Caki2 (cell line): ENCODE measurements around the gene UPK1B. TPM values are rescaled to one million over a fixed set of nuclear protein-coding genes. Genes with fewer than 3 reads are reported as not detected.
"Not testable (repeated sequence)": the region's sequence is repeated elsewhere in the genome, so short reads cannot be mapped to it uniquely, and the experiment has no call there.

ENCODE experiments used
- DNase-seq: peaks from one replicate; pipeline ENCODE4 v3.0.0-alpha.2; 2015; ENCODE audit warnings: low read depth
- in situ Hi-C: cut with HindIII; loops from 2 replicates; pipeline ENCODE4 v1.10.0; 2016; ENCODE audit warnings: low sequenced_read_pairs, low pct_unique_long_range_greater_than_20kb, mixed read lengths
- total RNA-seq: library from RNA; depleted of rRNA; stranded (reverse); fragments of >200 nt; shearing (Covaris generic); gene quantifications from 2 replicates; pipeline ENCODE4 v1.2.3, GENCODE V29; 2014; ENCODE audit warnings: low replicate concordance

Gene UPK1B
- total RNA-seq, 1 experiment from 2014 or later = 31.7 TPM

DNA sequence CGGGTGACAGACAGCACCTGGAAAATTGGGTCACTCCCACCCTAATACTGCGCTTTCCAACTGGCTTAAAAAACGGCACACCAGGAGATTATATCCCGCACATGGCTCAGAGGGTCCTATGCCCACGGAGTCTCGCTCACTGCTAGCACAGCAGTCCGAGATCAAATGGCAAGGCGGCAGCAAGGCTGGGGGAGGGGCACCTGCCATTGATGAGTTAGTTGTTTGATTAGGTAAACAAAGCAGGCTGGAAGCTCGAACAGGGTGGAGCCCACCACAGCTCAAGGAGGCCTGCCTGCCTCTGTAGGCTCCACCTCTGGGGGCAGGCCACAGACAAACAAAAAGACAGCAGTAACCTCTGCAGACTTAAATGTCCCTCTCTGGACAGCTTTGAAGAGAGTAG, 8.7 kb upstream of the UPK1B start:
- in situ Hi-C loops, DNase-seq: not testable (repeated sequence)

DNA sequence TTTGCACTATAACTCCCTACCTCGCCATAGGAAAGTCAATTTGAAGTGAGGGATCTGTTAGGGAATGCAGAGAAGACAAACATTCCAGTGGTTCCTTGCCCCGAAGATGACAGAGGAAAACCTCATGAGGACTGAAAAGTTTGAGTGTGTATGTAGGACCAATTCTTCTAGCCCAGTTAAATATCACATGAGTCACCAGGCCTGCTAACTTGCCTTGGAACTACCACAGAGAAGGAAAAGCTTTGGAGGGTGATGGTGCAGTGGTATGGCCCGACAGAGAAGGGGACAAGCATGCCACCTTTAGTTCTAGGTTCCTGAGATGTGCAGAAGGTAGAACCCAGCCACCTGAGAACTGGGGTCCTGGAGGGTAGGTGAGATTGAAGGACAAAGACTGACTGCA, 2.6 kb upstream of the UPK1B start:
- no peak for DNase-seq
- in situ Hi-C loops = no loop called here

DNA sequence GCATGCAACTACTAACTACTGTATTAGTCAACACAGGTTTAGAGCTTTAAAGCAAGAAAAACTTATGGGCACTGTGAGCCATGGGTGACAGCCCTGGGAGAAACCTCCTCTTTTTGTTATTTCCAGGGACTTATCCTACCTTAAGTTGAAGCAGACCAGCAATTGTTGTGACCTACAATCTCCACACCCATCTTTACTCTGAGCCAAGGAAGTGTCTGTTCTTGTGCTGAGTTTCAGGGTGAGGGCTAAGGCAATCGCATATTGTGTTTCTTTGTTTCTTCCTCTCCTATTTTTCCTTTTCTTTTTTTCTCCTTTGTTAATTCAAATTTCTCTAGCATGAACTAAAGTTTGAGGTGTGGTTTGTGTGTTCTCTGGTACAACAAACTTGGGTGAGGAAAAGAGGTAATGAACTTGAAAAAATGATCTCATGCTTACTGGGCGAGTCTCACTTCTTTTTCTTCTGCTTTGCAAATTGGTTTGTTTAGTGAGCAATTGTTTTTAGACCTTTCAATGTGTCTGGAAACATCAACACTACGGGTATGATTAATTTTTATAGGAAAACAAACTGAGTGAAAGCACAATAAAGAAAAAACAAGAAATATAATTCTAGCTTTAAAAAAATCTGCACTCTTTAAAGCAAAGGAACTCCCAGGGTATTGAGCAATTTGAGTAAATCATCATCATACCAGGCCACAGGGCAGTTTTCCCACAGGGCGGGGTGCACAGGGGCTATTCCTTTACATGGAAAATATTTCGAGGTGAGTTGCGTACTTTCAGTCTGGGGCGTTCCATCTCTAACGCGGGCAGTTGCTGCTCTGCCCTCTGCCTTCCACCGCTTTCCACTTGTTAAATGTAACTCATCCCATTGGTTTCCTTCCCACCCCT, 2.7 kb downstream of the UPK1B start:
- in situ Hi-C loops = no loop called here
- DNase-seq = peak; percentile 92

DNA sequence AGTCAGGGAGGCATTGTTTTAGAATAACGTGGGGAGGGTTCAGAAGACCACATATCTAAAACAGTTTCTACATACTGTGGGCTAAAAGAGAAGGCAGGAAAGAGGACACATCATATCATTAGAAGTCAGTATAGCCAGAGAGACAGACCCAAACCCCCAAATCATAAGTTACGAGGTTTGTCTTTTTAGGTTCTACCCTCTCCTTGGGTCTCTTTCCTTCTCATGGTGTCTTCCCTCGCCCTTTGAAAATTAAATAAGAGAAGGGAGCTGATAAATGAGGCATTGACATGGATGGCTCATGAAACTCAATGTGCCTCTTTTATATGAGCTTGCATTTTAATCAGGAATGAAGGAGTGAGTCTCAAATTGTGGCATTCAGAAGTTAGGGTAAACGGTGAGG, 3.4 kb downstream of the UPK1B start:
- DNase-seq = no peak

DNA sequence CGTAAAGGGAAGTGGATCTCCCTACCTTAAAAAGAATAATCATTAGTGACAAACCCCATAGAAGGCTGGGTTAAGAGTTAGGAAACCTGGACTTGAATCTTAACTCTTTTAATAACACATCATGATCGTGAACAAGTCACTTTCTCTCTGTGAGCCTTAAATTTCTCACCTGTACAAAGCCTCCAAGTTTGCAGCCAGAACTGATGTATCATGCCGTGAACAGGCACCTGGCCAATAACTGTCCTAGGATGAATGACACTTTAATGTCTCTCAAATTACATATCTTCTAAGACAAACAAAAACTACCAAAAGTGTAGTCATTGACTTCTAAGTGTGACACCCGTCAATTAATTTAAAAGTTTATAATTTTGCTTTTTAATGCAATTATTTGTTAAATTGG, 3.9 kb downstream of the UPK1B start:
- in situ Hi-C loops = no loop called here
- no peak for DNase-seq

More for the DNA sequence above, 3.4 kb downstream of the UPK1B start:
- in situ Hi-C loops = no loop called here

DNA sequence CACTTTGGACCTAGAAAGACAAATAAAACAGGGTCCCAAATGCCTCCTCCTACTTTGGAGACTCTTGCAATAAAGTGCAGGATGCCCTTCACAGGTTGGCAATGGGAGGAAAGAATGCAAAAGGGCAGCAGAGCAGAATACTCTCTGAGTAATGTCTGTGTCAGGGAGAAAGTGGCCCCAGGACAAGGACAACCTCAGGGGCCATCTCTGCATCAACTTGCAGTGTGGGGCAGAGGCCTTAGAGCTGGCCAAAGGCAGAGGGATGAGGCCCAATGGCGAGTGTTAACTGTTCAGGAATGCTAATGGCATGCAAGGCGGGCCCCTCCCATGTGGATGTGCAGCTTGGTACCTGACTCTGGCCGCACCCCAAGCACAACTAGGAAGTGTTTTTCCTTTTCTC, 8.4 kb downstream of the UPK1B start:
- DNase-seq = peak; percentile 79
- in situ Hi-C loops = no loop called here

DNA sequence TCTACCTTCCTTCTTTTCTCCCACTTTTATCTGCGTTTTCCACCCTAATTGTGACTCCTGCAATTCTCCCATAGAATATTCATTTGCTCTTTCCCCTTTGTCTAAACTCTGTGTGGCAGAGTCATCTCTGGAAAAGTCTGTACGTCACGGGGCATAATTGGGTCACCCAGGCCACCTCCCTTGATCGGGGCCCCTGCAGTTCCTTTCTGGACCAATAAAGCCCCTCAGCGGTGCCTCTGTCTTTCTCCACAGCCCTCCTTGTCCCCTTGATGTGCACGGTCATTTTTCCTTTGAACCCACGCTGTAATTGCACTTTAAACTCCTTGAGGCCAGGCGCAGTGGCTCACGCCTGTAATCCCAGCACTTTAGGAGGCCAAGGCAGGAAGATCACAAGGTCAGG, 10.7 kb downstream of the UPK1B start:
- in situ Hi-C loops = no loop called here
- no peak for DNase-seq

DNA sequence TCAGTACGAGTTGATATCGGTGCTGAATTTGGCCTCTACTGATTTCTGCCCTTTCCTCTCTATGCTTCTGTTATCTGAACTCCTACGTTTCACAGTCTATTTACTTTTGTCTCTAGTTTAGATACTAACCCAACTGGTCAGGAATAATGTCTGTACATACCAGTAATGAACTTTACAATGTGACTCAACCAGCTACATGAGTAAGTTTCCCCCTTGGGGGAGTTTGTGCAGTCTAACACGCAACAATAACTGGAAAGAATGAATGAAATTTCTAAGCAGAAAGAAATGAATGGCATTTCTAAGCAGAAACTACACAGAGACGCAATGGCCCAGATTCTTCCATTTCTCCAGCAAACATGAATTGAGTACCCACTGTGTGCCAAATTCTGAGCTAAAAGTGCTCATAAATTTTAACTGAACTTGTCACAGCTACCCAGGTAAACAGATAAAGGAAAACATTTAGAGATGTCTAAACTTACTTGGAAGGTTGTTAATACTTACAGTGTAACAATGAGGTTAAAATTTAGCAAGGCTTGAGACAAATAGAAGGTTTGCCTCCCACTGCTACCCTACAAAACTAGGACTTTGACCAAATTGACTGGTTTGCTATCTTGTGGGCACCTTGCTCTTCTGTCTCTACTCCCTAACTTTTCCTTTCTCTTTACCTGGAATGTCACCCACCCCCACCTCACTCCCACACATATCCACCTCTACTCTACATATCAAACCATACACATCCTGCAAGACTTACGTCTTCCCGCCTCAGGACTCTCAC, 11.6 kb downstream of the UPK1B start:
- DNase-seq = peak; percentile 88
- in situ Hi-C loops = no loop called here

DNA sequence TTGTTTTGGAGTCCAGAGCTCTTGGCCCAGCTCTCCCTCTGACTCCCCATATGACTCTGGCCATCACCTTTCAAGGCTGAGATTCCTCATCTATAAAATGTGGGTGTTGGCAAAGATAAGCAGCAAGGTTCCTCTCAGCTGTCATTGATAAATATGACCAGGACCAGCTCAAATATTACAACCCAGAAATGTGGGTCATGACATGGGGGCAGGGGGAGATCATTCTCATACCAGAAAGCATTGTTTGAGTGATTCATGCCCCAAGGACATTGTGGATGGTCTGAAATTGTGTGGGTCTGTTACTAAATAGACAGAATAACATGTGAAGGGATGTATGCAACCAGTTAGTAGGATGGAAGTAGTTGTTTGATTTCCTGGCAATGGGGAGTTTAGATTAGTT, 13.9 kb downstream of the UPK1B start:
- no peak for DNase-seq
- in situ Hi-C loops = no loop called here

DNA sequence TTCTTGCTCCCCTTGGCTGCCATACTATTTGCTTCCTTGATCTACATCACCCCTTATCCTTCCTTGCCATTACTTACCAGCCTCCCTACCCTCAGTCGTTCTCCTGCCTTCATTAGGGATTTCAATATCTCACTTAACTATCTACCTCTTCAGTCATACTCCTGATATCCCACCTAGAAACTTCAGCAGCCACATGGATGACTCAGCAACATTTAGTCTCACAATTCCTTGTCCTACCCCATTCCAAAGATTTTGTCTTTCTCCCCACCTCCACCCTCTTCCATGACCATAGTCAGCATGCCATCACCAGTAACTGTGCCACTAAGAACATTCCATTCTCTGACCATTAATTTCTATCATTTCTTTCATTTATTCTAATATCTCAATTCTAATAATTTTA, 18.4 kb downstream of the UPK1B start:
- in situ Hi-C loops = no loop called here
- DNase-seq = no peak

DNA sequence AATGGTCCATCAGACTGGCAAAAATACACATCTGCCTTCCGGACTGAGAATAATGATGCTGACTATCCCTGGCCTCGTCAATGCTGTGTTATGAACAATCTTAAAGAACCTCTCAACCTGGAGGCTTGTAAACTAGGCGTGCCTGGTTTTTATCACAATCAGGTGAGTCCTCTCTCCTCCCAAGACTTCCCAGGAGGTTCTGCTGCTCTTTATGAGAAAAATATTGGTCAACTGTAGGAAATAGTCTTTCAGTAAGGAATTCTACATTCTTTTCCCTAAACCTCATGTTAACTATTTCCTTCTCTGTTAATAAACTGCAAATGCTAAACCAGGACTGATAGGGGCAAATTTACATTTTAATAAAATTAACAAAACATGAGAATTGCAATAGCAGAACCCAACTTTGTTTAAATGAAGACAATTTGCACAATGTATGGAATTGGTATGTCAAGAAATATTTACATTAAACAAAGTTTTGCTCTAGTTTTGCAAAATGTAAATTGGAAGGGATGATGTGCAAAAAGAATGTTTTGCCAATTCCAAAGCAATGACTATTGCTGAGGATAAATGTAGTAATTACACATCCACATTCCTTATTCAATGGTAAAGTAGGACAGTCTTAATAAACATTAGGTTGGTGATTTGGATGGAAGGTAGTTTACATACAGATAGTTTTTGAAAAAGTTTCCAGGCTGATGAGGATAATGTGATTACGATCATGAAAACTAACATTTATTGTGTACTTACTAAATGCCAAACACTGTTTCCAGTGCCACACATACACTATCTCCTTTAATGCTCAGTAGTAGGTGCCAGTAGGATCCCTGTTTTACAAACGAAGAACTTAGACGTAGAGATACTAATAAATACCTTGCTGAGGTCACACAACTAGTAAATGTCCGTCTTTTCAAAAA, 21.1 kb downstream of the UPK1B start:
- no peak for DNase-seq
- in situ Hi-C loops = no loop called here

DNA sequence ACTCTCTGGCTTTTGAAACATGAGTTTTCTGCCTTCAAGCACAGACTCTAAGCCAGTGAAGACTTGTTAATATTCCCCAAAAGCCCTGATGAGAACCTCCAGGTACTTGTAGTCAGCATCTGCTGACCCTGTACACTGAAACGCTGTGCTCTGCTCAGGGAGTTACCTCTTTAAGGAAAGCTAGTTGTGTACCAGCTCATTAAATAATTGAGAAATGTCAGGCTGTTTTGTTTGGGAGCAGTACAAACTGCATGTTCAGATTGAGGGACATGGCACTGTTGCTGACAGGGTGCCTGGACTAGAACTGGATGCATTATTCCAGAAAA, 21.7 kb downstream of the UPK1B start:
- no peak for DNase-seq
- in situ Hi-C loops = no loop called here

DNA sequence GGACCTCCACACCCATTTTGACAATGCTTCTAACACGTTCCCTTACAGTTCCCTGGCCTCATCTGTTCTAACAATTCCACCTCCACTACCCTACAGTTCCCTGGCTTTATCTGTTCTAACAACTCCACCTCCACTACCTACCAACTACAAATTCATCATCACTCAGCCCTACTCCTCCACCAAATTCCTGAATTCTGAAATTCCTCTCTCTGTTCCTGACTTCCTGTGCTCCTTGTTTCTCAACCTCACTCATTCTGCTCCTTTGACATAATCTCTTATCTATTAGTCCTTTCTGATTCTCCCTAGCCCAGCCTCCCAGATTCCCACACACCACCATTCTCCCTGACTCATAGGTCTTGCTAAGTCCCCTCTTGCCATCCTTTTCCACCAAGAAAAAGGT, 22.5 kb downstream of the UPK1B start:
- no peak for DNase-seq
- in situ Hi-C loops = no loop called here

DNA sequence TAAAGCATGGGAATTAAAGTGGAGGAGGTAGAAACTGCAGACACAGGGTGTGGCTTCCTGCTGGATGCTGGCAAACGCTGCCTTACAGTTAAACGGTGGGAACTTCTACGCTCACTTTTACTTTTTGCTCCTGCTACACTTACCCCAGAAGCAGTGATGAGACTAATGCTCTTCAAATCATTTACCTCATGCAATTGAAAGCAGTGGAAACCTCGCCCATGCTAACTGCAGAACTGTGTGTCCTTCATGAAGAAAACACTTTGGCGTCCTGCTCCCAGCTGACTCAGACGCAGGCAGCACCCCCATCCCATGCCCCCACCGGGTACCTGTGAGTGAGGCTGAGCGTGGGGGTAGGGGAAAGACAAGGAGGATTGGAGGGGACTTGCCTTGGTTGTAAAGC, 31.8 kb downstream of the UPK1B start:
- no peak for DNase-seq
- in situ Hi-C loops = no loop called here

DNA sequence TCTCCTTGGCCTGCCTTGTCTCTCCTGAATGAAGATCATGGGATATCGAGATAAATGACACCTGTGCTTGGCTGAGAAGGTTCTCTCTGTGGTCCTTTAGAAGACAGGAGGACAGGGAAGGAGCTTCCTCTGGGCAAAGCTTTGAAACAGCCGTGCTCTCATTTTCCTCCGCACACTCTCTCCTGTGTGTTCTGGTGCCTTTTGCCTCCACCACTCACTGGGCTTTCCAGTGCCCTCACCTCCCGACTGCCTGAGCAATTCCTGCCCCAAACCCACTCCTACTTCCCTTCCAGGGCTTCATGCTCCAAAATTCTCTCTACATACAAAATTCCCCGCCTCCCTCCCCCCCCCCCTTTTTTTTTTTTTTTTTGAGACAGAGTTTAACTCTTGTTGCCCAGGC, 32.3 kb downstream of the UPK1B start:
- in situ Hi-C loops = no loop called here
- DNase-seq = no peak

DNA sequence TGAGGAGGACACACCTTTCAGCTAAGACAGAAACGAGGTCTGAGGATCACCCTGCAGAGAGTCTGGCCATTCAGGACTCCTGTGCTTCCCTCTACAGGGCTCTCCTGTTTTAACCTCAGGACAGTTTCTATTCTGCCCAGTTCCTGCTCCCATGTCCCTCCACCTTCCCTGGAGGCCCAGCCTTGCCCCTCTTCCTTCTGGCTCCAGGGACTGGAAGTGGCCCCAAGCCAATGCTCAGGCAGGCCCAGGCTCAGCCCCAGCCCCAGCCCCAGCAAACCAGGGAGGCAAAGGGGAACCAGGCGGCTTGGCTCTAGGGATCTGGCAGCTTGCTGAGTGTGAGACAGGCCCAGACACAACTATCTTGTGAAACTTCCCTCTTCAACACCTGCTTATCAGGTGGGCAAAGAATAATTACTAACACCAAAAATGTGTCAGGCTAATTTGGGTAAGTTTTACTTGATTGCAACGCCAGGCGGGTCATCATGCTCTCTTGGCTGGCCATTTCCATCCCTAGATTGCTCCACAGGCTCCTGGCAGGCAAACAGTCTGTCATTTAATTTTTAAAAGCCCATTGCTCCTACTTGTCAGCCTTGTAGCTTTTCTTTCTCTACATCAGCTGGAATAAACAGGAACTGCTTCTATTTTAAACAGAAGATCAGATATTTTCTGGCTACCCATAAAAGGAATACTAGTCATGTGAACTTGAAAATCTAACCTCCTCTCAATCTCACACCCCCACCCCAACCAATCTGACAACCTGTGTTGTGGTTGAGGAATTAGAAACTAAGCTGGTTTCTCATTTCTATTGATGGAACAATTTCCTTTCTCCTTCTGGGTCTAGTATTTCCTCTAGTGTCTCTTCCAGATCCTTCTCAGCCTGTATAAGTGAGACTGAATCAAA, 33.5 kb downstream of the UPK1B start:
- in situ Hi-C loops = no loop called here
- DNase-seq = peak; percentile 35

DNA sequence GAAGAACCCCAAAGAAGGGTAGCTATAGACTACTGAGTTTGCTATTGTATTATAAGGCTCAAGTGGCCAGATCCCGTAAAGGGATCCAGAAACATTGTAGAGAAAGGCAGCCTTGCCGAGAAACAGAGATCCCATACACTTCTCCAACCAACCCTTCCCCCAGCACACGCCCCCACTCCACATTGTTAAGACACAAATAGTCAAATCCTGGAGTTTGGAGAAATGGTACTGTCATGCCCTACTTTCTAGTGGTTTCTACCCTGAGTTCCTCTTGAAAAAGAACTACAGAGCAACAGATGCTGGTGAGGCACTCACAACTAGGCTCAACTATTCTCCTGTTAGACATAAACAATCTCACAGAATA, 34.1 kb downstream of the UPK1B start:
- no peak for DNase-seq
- in situ Hi-C loops = no loop called here

DNA sequence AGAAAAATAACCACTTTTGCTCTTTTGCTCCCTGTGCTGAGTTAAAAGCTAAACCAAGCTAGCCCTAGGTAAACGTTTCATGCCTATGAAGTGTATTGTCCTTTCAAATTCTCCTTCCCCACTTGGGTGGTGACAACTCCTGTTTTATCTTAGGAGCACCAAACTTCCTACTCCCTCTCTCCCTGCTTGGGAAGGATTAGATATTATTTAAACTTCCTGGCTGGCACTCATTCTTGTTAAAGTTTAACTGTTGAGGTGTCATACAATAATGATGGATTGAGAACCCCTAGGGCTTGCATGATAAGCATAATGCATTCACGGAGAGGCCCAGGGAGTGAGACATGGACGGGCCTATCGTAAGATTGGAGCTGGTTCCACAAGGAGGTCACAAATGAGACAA, 37.8 kb downstream of the UPK1B start:
- in situ Hi-C loops = no loop called here
- peak; percentile 91 for DNase-seq
